ENCODE measurements around the gene PRR14L. TPM values are rescaled to one million over a fixed set of nuclear protein-coding genes. Genes with fewer than 3 reads are reported as not detected.

PRR14L gene

GRCh38 chr22:31635638-31636306, 114.2 kb downstream of the PRR14L start:
- H3K36me3 ChIP-seq (ENCODE audit: insufficient read depth, low read length) = no peaks in the 10 kb centered on the region
- H3K4me1 ChIP-seq (ENCODE audit: control insufficient read depth, insufficient read depth, low read length) = peaks cover 27% of the 10 kb centered on the region
- no peak overlapping the region for H3K4me3 ChIP-seq (ENCODE audit: low read length)
- no peak overlapping the region for H3K4me2 ChIP-seq (ENCODE audit: low read length)
- H3K9me3 ChIP-seq (replicated peaks; ENCODE audit: low read length) = no peaks in the 10 kb centered on the region
- no peaks in the 10 kb centered on the region for H3K27me3 ChIP-seq (ENCODE audit: control insufficient read depth, insufficient read depth, low read length)
- H3K9ac ChIP-seq (ENCODE audit: low read depth, low read length) = no peak overlapping the region

DNA sequence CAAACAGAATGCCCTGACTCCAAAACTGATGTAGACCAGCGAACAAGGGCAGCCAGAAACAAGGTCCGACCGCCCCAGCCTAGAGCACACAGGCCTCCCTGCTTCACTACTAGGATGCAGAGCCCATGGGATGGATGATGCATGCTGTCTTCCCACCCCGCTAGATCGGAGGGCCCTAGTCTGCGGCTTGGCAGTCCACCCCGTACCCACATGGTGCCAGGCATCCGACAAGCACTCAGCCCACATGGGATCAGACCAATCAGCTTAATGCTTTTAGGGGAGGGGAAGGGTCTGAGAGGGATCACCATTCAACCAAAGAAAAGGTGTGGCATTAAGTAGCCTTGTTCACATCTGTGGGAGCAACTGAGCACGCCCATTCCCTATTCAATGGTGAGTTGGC, 118.5 kb downstream of the PRR14L start:
- H3K27me3 ChIP-seq (ENCODE audit: control insufficient read depth, insufficient read depth, low read length) = no peaks in the 10 kb centered on the region
- H3K36me3 ChIP-seq (ENCODE audit: insufficient read depth, low read length) = peaks cover 22% of the 10 kb centered on the region
- H3K4me1 ChIP-seq (ENCODE audit: control insufficient read depth, insufficient read depth, low read length) = peaks cover 42% of the 10 kb centered on the region
- H3K4me3 ChIP-seq (ENCODE audit: low read length) = peak overlapping the region; percentile 92
- H3K9ac ChIP-seq (ENCODE audit: low read depth, low read length) = peak overlapping the region; percentile 96
- peak overlapping the region; percentile 94 for H3K4me2 ChIP-seq (ENCODE audit: low read length)
- no peaks in the 10 kb centered on the region for H3K9me3 ChIP-seq (replicated peaks; ENCODE audit: low read length)

Small RNAs within 50 kb of the gene (small RNA-seq; reads per million reads assigned to genes)
- gene RN7SL20P = not detected

All from skeletal muscle satellite cell (primary cell).